Measurements from ENCODE around the gene IFT20.

DNA sequence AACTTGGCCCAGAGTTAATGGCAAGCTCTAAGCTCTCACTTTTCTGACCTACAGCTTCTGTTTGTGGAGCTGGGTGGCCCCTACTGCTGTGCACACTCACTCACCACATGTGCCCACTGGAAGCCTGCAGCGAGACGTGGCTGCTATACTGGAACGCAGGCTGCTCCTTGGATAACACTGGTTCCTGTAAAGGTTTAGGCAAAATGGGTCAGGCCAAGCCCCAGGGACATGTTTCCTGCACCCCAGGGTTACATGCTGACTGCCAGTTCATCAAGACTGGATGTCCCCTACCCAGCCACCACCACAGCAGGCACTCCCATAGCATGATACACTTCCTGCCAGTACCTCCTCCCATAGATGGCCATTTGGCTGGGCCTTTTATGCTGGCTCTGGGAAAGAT is 13.7 kb upstream of the IFT20 start:
- TF ChIP-seq EZH2 (IDR thresholded peaks at IDR 0.05; ENCODE audit: borderline replicate concordance, low read depth, low read length, severe bottlenecking) (no peak), POLR2A (IDR thresholded peaks at IDR 0.05; ENCODE audit: low read depth, low read length) (peak; percentile 12), POLR2AphosphoS5 (IDR thresholded peaks at IDR 0.05; ENCODE audit: insufficient read depth, low read depth, low read length) (no peak), FOS (IDR thresholded peaks at IDR 0.05; ENCODE audit: borderline replicate concordance, insufficient read depth, low read length) (no peak)
- TF ChIP-seq, protein P1, sequence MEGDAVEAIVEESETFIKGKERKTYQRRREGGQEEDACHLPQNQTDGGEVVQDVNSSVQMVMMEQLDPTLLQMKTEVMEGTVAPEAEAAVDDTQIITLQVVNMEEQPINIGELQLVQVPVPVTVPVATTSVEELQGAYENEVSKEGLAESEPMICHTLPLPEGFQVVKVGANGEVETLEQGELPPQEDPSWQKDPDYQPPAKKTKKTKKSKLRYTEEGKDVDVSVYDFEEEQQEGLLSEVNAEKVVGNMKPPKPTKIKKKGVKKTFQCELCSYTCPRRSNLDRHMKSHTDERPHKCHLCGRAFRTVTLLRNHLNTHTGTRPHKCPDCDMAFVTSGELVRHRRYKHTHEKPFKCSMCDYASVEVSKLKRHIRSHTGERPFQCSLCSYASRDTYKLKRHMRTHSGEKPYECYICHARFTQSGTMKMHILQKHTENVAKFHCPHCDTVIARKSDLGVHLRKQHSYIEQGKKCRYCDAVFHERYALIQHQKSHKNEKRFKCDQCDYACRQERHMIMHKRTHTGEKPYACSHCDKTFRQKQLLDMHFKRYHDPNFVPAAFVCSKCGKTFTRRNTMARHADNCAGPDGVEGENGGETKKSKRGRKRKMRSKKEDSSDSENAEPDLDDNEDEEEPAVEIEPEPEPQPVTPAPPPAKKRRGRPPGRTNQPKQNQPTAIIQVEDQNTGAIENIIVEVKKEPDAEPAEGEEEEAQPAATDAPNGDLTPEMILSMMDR (IDR thresholded peaks at IDR 0.05; ENCODE audit: extremely low read depth in 1 of 2, insufficient read depth in 1 of 2, low read depth in 1 of 2, low read length in 2 of 2) = no peak

All from endothelial cell of umbilical vein (primary cell).